ENCODE results near the gene CCDC24. TPM values are rescaled to one million over a fixed set of nuclear protein-coding genes. Genes with fewer than 3 reads are reported as not detected.

CCDC24 gene
- total RNA-seq, 1 donor from 2014 or later = 5.4 TPM

GRCh38 chr1:44015206-44015605, 23.8 kb downstream of the CCDC24 start:
- peak; percentile 52 for ATAC-seq
- DNase-seq (ENCODE audit: low spot score) = no peak
- intact Hi-C loops (cut with DNase I) = no loop called here

GRCh38 chr1:44016041-44016889, 24.9 kb downstream of the CCDC24 start:
- ATAC-seq (no peak), DNase-seq (ENCODE audit: low spot score) (no peak)
- intact Hi-C loops (cut with DNase I) = no loop called here

GRCh38 chr1:44016890-44017400, 25.5 kb downstream of the CCDC24 start:
- intact Hi-C loops (cut with DNase I) = no loop called here
- DNase-seq (ENCODE audit: low spot score) (no peak), ATAC-seq (no peak)

- no peak for ATAC-seq
- DNase-seq (ENCODE audit: low spot score) = no peak
- intact Hi-C loops (cut with DNase I) = no loop called here
Observed at GRCh38 chr1:44019466-44019948, 28.1 kb downstream of the CCDC24 start.

GRCh38 chr1:44020464-44020863, 29.1 kb downstream of the CCDC24 start:
- no peak for DNase-seq (ENCODE audit: low spot score)
- ATAC-seq = no peak
- intact Hi-C loops (cut with DNase I) = no loop called here

GRCh38 chr1:44021156-44021555, 29.8 kb downstream of the CCDC24 start:
- ATAC-seq (no peak), DNase-seq (ENCODE audit: low spot score) (no peak)
- intact Hi-C loops (cut with DNase I) = no loop called here

GRCh38 chr1:44021581-44022321, 30.4 kb downstream of the CCDC24 start:
- ATAC-seq (peak; percentile 15), DNase-seq (ENCODE audit: low spot score) (no peak)
- intact Hi-C loops (cut with DNase I) = no loop called here

GRCh38 chr1:44024031-44024902, 32.9 kb downstream of the CCDC24 start:
- DNase-seq (ENCODE audit: low spot score) = no peak
- intact Hi-C loops (cut with DNase I) = no loop called here
- no peak for ATAC-seq

- ATAC-seq (no peak), DNase-seq (ENCODE audit: low spot score) (no peak)
- intact Hi-C loops (cut with DNase I) = no loop called here
Observed at GRCh38 chr1:44024903-44025525, 33.6 kb downstream of the CCDC24 start.

GRCh38 chr1:44025816-44026215, 34.4 kb downstream of the CCDC24 start:
- DNase-seq (ENCODE audit: low spot score) = no peak
- intact Hi-C loops (cut with DNase I) = no loop called here
- no peak for ATAC-seq

GRCh38 chr1:44027320-44027719, 35.9 kb downstream of the CCDC24 start:
- ATAC-seq (no peak), DNase-seq (ENCODE audit: low spot score) (no peak)
- intact Hi-C loops (cut with DNase I) = no loop called here

GRCh38 chr1:44029260-44029910, 38.0 kb downstream of the CCDC24 start:
- intact Hi-C loops (cut with DNase I) = no loop called here
- peak; percentile 28 for ATAC-seq
- no peak for DNase-seq (ENCODE audit: low spot score)

- ATAC-seq (peak; percentile 85), DNase-seq (ENCODE audit: low spot score) (peak; percentile 93)
- intact Hi-C loops (cut with DNase I) = loop anchor here (5.0 kb wide), 1 partner anchor 268 kb away; no protein-coding TSS in a partner anchor
Observed at GRCh38 chr1:44029911-44030604, 38.7 kb downstream of the CCDC24 start.

GRCh38 chr1:44030605-44031251, 39.3 kb downstream of the CCDC24 start:
- intact Hi-C loops (cut with DNase I) = loop anchor here (5.0 kb wide), 1 partner anchor 268 kb away; no protein-coding TSS in a partner anchor
- DNase-seq (ENCODE audit: low spot score) (no peak), ATAC-seq (peak; percentile 35)

GRCh38 chr1:44031252-44032169, 40.1 kb downstream of the CCDC24 start, which contains the start of gene SLC6A9:
SLC6A9 (minus strand) TSS chr1:44031462; CDS start chr1:44024277, 7,185 bp downstream.
- ATAC-seq (peak; percentile 66), DNase-seq (ENCODE audit: low spot score) (peak; percentile 73)
- intact Hi-C loops (cut with DNase I) = loop anchor here (5.0 kb wide), 1 partner anchor 269 kb away; no protein-coding TSS in a partner anchor

Data from sciatic nerve (tissue), 2 donors.